ENCODE results near the gene CHKA.

CHKA gene

DNA sequence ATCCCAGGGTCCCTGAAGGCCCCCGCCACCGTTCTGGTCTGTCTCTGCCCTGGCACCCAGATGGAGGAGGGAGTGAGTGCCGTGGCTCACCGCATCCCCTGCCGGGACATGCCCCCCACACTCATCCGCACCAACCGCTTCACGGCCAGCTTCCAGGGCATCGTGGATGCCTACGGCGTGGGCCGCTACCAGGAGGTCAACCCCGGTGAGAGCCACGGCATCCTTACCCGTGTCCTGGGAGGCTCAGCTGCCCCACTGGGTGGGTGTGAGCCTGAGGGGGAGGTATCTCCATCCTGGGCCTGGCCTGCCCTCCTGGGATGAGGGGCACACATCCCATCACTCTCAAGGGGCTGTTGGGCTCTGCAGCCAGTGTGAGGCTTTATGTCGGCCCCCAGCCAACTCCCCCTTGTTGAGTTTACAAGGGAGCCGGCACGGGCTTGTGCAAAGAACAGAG, 76.3 kb downstream of the CHKA start:
- H3K4me3 ChIP-seq (ENCODE audit: low read depth in 1 of 2, low read length in 2 of 2) = no peak overlapping the region
- H3K9ac ChIP-seq (ENCODE audit: low read depth, low read length) = no peak overlapping the region
- H3K36me3 ChIP-seq (ENCODE audit: insufficient read depth, low read length) = no peaks in the 10 kb centered on the region
- no peaks in the 10 kb centered on the region for H4K20me1 ChIP-seq (ENCODE audit: insufficient read depth, low read length)
- H2AFZ ChIP-seq (ENCODE audit: low read depth, low read length) = no peak overlapping the region
- DNase-seq = no peak
- H3K4me1 ChIP-seq (ENCODE audit: insufficient read depth, low read length) = peaks cover 9% of the 10 kb centered on the region
- no peak for ATAC-seq (ENCODE audit: insufficient read depth, low read depth)
- TF ChIP-seq, protein P1, sequence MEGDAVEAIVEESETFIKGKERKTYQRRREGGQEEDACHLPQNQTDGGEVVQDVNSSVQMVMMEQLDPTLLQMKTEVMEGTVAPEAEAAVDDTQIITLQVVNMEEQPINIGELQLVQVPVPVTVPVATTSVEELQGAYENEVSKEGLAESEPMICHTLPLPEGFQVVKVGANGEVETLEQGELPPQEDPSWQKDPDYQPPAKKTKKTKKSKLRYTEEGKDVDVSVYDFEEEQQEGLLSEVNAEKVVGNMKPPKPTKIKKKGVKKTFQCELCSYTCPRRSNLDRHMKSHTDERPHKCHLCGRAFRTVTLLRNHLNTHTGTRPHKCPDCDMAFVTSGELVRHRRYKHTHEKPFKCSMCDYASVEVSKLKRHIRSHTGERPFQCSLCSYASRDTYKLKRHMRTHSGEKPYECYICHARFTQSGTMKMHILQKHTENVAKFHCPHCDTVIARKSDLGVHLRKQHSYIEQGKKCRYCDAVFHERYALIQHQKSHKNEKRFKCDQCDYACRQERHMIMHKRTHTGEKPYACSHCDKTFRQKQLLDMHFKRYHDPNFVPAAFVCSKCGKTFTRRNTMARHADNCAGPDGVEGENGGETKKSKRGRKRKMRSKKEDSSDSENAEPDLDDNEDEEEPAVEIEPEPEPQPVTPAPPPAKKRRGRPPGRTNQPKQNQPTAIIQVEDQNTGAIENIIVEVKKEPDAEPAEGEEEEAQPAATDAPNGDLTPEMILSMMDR (IDR thresholded peaks at IDR 0.05; ENCODE audit: borderline replicate concordance, extremely low read depth, low read length, poor library complexity, severe bottlenecking) = no peak
- TF ChIP-seq EZH2 (IDR thresholded peaks at IDR 0.05; ENCODE audit: borderline replicate concordance, low read depth, low read length, severe bottlenecking) = no peak
- H3K79me2 ChIP-seq (ENCODE audit: insufficient read depth, low read length) = no peaks in the 10 kb centered on the region
- H3K27ac ChIP-seq (ENCODE audit: low read length) = no peak overlapping the region
- no peak overlapping the region for H3K4me2 ChIP-seq (ENCODE audit: insufficient read depth, low read length)
- no peaks in the 10 kb centered on the region for H3K27me3 ChIP-seq (ENCODE audit: insufficient read depth, low read length, poor library complexity)
- no peaks in the 10 kb centered on the region for H3K9me3 ChIP-seq (ENCODE audit: insufficient read depth, low read length, severe bottlenecking)

DNA sequence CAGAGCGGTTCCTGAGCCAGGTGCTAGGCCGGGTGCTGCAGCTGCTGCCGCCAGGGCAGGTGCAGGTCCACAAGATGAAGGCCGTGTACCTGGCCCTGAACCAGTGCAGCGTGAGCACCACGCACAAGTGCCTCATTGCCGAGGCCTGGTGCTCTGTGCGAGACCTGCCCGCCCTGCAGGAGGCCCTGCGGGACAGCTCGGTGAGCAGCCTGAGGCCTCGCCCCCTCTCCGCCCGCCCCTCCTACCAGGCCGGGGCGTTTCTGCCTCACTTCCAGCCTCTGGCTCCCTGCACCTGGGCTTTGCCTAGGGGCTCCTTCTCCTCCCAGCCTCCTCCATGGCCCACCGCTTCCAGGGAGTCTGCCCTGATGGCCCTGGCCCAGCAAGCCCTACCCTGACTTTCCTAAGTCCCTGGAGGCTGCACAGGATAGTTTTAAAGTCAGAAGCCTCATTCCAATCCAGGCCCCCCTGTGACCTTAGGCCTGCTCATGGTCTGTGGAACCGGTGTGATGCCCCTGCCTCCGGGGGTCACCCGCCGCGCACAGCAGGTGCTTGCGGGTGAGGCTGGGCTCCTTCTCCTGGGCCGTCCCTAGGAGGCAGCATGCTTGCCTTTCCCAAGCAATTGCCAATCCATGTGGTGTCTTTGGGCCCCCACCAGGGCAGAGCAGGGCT, 76.9 kb downstream of the CHKA start:
- H4K20me1 ChIP-seq (ENCODE audit: insufficient read depth, low read length) = no peaks in the 10 kb centered on the region

DNA sequence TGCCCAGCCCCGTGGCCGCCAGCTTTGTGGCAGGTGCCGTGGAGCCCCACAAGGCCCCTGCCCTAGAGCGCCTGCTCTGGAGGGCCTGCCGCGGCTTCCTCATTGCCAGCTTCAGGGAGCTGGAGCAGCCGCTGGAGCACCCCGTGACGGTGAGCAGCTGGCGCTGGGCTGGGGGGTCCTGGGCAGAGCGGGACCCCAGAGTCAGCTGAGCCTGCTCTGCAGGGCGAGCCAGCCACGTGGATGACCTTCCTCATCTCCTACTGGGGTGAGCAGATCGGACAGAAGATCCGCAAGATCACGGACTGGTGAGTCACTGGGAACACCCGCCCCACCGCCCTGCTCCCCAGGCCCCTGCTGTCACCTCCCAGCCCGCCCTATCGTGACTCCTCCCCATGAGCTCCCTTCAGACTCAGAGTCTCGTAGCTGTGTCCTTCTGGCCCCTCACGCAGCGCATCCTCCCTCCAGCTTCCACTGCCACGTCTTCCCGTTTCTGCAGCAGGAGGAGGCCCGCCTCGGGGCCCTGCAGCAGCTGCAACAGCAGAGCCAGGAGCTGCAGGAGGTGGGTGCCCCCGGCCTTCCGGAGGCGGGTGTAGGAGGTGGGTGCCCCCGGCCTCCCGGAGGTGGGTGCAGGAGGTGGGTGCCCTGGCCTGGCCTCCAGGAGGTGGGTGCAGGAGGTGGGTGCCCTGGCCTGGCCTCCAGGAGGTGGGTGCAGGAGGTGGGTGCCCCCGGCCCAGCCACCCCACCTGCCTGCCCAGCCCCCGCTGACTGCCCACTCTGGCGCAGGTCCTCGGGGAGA, 77.6 kb downstream of the CHKA start:
- H3K4me1 ChIP-seq (ENCODE audit: insufficient read depth, low read length) = peaks cover 11% of the 10 kb centered on the region
- H3K9me3 ChIP-seq (ENCODE audit: insufficient read depth, low read length, severe bottlenecking) = no peaks in the 10 kb centered on the region
- no peaks in the 10 kb centered on the region for H3K79me2 ChIP-seq (ENCODE audit: insufficient read depth, low read length)
- H3K36me3 ChIP-seq (ENCODE audit: insufficient read depth, low read length) = no peaks in the 10 kb centered on the region
- H3K27ac ChIP-seq (ENCODE audit: low read length) = no peak overlapping the region
- H3K9ac ChIP-seq (ENCODE audit: low read depth, low read length) = no peak overlapping the region
- DNase-seq = no peak
- TF ChIP-seq, protein P1 (IDR thresholded peaks at IDR 0.05; ENCODE audit: borderline replicate concordance, extremely low read depth, low read length, poor library complexity, severe bottlenecking) = no peak
- TF ChIP-seq EZH2 (IDR thresholded peaks at IDR 0.05; ENCODE audit: borderline replicate concordance, low read depth, low read length, severe bottlenecking) = no peak
- no peaks in the 10 kb centered on the region for H4K20me1 ChIP-seq (ENCODE audit: insufficient read depth, low read length)
- no peak overlapping the region for H2AFZ ChIP-seq (ENCODE audit: low read depth, low read length)
- H3K4me2 ChIP-seq (ENCODE audit: insufficient read depth, low read length) = no peak overlapping the region
- no peak overlapping the region for H3K4me3 ChIP-seq (ENCODE audit: low read depth in 1 of 2, low read length in 2 of 2)
- no peak for ATAC-seq (ENCODE audit: insufficient read depth, low read depth)
- H3K27me3 ChIP-seq (ENCODE audit: insufficient read depth, low read length, poor library complexity) = no peaks in the 10 kb centered on the region

More for the DNA sequence above, 76.9 kb downstream of the CHKA start:
- no peak overlapping the region for H3K27ac ChIP-seq (ENCODE audit: low read length)
- H3K79me2 ChIP-seq (ENCODE audit: insufficient read depth, low read length) = no peaks in the 10 kb centered on the region
- H3K9me3 ChIP-seq (ENCODE audit: insufficient read depth, low read length, severe bottlenecking) = no peaks in the 10 kb centered on the region
- TF ChIP-seq, protein P1 (IDR thresholded peaks at IDR 0.05; ENCODE audit: borderline replicate concordance, extremely low read depth, low read length, poor library complexity, severe bottlenecking) = peak; percentile 15
- TF ChIP-seq EZH2 (IDR thresholded peaks at IDR 0.05; ENCODE audit: borderline replicate concordance, low read depth, low read length, severe bottlenecking) = no peak
- H2AFZ ChIP-seq (ENCODE audit: low read depth, low read length) = no peak overlapping the region
- no peak overlapping the region for H3K9ac ChIP-seq (ENCODE audit: low read depth, low read length)
- H3K4me1 ChIP-seq (ENCODE audit: insufficient read depth, low read length) = peaks cover 11% of the 10 kb centered on the region
- H3K4me2 ChIP-seq (ENCODE audit: insufficient read depth, low read length) = no peak overlapping the region
- H3K36me3 ChIP-seq (ENCODE audit: insufficient read depth, low read length) = no peaks in the 10 kb centered on the region
- ATAC-seq (ENCODE audit: insufficient read depth, low read depth) (no peak), DNase-seq (no peak)
- H3K27me3 ChIP-seq (ENCODE audit: insufficient read depth, low read length, poor library complexity) = no peaks in the 10 kb centered on the region
- H3K4me3 ChIP-seq (ENCODE audit: low read depth in 1 of 2, low read length in 2 of 2) = no peak overlapping the region

Measured in DND-41 (cell line).